Dedifferentiated amniotic fluid mesenchymal stem cell (primary cell): ENCODE measurements around the gene TIMM9.
A peak's percentile ranks its signal among the peaks of the same experiment; 100 is the strongest.
"Not testable (repeated sequence)": the region's sequence is repeated elsewhere in the genome, so short reads cannot be mapped to it uniquely, and the experiment has no call there.

Source experiments
- DNase-seq: peaks from one replicate; pipeline ENCODE4 v3.0.0-alpha.2; 2016; ENCODE audit errors: extremely low spot score

TIMM9 gene

GRCh38 chr14:58398495-58398894 lies 28.8 kb downstream of the TIMM9 start:
- DNase-seq, result no peak

DNA sequence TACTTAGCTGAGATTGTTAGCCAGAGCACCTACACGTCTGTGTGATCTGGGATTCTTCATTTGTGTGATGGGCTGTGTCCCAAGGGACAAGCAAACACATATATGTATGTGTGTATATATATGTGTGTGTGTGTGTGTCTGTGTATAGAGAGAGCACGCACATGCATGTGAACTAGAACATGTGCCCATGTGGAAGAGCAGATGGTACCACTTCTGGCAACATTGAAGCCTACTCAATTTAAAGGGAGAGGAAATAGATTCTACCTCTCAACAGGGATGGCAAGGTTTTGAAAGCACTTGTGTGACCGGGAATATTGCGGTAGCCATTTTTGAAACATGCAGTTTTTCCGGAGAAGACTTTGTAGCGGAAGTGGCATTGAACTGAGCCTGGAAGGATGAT lies 30.2 kb downstream of the TIMM9 start:
- DNase-seq, result no peak

GRCh38 chr14:58395812-58396788 lies 31.2 kb downstream of the TIMM9 start, which contains the start of gene TOMM20L:
Gene TOMM20L, plus strand, starts transcription at chr14:58395930. Its CDS starts 28 bp downstream, at chr14:58395958.
- peak; percentile 38 for DNase-seq

- DNase-seq, result no peak
Measured at GRCh38 chr14:58395562-58395811, 31.8 kb downstream of the TIMM9 start.

GRCh38 chr14:58390830-58391229 lies 36.5 kb downstream of the TIMM9 start:
- no peak for DNase-seq

- DNase-seq, result no peak
Measured at GRCh38 chr14:58376791-58377190, 50.5 kb downstream of the TIMM9 start.

- DNase-seq, result no peak
Measured at GRCh38 chr14:58368956-58369355, 58.4 kb downstream of the TIMM9 start.

DNA sequence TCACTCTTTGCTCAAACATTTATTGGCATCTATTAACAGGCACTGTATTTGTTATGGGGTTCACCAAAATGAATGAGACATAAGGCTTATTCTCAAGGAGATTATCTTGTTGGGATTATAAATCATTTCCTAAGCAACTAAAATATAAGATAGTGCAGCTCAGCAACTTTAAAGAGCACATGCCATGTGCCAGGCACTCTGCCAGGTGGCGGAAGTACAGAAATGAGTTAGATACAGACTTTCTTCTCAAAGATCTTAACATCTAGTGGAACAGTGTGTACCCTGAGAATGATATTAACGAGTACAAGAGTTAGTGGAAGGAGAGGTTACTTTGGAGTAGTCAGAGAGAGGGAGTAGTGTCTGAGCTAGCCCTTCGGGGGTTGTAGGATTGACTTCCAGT lies 60.0 kb downstream of the TIMM9 start:
- DNase-seq, result no peak

DNA sequence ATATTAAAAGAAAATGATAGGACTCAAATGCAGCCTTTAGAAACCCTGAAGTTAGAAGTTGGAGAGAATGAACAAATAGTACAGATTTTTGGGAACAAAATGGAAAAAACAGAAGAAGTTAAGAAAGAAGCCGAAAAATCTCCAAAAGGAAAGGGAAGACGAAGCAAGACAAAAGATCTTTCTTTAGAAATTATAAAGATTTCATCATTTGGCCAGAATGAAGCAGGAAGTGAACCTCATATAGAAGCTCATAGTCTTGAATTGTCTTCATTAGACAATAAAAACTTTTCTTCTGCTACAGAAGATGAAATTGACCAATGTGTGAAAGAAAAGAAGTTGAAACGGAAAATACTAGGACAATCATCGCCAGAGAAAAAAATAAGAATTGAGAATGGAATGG lies 63.0 kb downstream of the TIMM9 start:
- no peak for DNase-seq

DNA sequence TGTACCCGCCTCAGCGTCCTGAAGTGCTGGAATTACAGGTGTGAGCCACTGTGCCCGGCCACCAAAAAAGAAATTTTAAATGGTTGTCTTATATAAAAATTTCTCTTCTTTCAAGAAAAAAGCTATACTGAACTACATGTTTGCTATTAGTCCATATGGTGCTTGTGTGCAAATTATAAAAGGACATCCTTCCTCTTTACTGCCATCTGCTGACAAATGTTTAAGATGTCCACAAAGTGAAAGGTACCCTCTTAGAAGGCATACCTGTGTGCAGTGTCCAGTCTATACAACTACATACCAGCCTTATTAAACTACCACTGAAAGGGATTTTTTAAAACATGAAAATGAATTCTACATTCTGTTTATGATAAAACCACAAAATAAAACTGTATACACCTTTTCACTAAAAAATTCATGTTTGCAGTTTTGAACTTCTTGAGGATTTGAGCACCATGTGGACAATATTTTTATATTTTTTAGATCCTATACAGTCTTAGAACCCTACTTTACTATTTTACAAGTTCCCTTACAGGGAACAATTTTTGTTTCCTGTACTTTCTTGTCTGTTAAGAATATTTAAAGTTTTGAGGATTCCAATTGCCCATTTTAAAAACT lies 64.4 kb downstream of the TIMM9 start:
- DNase-seq, result no peak

GRCh38 chr14:58362272-58362671 lies 65.1 kb downstream of the TIMM9 start:
- DNase-seq, result not testable (repeated sequence)
